GM18951 (cell line): ENCODE results near the gene GNAT1.

Source experiments
- POLR2A ChIP-seq: IDR thresholded peaks from 4 replicates; pipeline ENCODE4 v1.6.1; 2011; ENCODE audit warnings: mild to moderate bottlenecking; ENCODE audit not compliant: insufficient read length, insufficient read depth; ENCODE audit errors: extremely low read depth
- in situ Hi-C: fragments of 300-500 bp; cut with MboI; formaldehyde crosslinking; loops from one replicate; pipeline ENCODE4 v1.12.0; 2022; ENCODE audit warnings: low sequenced_read_pairs, mixed read lengths, inconsistent platforms; ENCODE audit not compliant: unreplicated experiment

The GNAT1 gene

DNA sequence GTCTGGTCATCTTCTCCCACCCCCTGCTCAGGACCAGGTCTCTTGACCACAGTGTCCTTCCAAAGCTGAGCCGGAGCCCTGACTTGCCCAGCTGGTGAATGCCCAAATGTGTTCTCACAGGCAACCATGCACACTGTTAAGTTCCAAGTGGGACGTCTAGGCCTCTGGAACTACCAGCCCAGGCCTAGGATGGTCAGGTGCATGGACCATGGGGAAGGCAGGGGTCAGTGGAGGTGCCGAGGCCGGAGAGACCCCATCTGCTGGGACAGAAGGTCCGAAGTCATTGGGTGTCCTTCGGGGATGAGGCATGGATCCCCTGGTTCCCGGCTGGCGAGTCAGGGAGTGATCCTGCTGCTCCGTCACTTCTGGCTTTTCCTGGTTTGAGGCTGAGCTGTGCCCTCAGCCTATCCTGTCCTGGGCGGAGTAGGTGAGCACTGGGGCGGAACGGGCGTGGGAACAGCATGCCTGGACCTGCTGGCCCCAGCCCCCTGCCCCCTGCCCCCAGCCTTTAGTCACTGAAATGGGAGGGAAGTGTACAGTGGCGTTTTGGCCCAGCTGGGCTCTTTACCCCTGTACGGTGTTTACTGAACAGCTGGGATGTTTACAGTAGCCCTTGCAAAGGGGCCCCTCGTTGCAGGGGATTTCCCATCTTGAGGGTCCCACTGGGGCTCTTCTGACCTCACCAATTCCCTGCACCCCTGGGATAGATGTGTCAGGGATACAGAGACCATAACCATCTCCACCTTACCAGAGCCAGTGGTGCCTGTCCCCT is 24.2 kb upstream of the GNAT1 start:
- TF ChIP-seq POLR2A, result no peak
- in situ Hi-C loops, result no loop called here

GRCh38 chr3:50167841-50168209 is 23.6 kb upstream of the GNAT1 start:
- in situ Hi-C loops, result no loop called here
- no peak for TF ChIP-seq POLR2A

GRCh38 chr3:50168388-50168787 is 23.0 kb upstream of the GNAT1 start:
- TF ChIP-seq POLR2A, result no peak
- in situ Hi-C loops, result no loop called here

DNA sequence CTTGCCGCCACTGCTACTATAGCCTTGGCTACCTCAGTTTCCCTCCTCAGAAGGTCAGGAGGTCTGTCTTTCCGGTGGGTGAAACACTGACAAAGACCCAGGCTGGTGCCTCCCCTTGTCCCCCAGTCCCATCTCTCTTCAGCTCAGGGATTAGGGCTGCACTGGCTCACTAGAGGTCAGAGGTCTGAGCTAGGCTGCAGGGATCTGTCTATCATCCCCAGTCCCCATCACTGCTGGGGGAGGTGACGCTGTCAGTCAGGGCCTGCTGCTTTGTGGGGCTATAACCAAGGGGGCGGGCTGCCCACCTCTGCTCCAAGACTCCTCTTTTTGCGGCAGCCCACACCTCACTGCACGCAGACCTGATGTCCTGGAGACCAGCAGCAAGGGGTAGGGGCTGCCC is 22.6 kb upstream of the GNAT1 start:
- no peak for TF ChIP-seq POLR2A
- in situ Hi-C loops, result no loop called here

- in situ Hi-C loops, result no loop called here
- TF ChIP-seq POLR2A, result no peak
Measured at GRCh38 chr3:50169232-50169832, 22.1 kb upstream of the GNAT1 start.

- in situ Hi-C loops, result no loop called here
- TF ChIP-seq POLR2A, result no peak
Measured at GRCh38 chr3:50169858-50170257, 21.6 kb upstream of the GNAT1 start.

GRCh38 chr3:50170689-50171088 is 20.7 kb upstream of the GNAT1 start:
- in situ Hi-C loops, result no loop called here
- no peak for TF ChIP-seq POLR2A

DNA sequence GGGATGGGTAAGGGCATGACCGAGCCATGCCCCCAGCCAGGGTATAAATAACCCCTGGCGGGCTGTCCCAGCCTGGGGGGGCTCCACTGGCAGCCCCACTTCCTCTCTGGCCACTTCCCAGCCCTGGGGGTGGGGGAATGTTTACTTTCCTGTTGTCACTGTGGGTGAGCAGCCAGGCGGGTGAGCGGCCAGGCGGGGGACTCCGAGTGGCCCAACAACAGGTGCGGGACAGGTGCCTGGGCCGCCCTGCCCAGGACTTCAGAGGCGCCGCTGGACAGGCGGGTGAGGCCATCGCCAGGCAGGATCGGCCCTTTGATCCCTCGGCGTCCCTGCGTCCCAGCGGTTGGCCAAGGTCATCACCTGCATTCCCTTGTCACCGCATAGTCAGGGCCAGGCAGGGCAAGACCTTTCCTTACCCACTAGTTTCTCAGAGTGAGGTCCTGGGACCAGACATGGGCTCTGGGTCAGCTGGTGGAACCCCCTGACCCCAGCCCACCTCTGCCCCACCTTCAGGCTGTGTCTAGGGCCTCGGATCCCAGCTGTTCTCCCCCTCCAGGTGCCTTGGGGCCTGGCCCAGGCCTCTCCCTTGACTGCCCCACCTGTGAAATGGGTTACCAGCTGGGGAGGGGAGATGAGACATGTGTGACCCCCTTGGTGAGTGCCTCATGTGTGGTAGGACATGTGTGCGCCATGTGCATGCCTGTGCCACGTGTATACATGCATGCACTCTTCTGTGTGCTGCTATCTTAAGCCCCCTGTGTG is 19.7 kb upstream of the GNAT1 start:
- TF ChIP-seq POLR2A, result no peak
- in situ Hi-C loops, result no loop called here

DNA sequence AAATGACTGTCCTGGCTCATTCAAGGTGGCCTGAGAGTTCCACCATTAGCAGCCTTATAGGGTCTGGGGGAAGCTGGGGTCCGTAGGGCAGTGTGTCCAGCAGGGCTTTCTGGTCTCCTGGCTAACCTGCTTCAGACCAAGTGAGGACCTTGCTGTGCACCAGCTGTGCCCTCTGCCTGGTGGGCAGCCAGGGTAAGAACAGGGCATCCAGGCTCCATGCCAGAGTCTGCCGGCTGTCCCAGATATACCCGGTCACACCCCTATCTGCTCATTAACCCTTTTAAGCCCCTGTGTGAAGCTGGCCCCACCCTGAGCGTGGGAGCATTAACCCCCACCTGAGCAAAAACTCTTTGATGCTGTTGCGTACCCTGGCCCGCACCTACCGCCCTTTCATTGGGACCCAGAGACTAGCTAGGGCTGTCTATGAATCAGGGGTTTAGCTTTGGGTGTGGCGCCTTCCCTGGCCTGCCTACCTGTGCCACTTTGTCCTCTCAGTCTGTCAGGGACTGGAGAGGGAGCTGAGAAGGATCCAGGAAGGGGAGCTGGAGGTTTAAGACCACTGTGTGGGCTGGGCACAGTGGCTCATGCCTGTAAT is 18.7 kb upstream of the GNAT1 start:
- no peak for TF ChIP-seq POLR2A
- in situ Hi-C loops, result no loop called here

DNA sequence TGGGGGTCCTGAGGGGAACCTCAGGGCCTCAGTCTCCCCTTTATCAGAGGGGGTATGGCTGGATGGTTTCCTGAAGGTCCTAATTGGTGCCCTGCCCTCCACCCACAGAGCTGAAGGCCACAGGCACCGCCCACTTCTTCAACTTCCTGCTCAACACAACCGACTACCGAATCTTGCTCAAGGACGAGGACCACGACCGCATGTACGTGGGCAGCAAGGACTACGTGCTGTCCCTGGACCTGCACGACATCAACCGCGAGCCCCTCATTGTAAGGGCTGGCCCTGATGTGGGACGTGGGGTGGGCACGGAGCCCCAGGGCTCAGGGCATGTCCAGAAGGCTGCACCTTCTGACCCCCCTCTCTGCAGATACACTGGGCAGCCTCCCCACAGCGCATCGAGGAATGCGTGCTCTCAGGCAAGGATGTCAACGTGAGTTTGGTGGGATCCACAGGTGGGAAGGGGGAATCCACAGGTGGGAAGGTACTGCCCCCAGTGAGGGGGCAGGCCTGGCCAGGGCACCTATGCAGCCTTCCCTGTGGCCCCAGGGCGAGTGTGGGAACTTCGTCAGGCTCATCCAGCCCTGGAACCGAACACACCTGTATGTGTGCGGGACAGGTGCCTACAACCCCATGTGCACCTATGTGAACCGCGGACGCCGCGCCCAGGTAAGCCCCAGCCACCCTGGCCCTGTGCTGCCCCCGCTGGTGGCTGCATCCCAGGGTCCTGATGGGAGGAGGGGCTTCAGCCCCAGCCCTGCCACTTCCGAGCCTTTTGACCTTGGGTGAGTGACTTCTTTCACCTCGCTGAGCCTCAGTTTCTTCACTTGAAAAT is 17.5 kb upstream of the GNAT1 start:
- in situ Hi-C loops, result no loop called here
- TF ChIP-seq POLR2A, result no peak

- no peak for TF ChIP-seq POLR2A
- in situ Hi-C loops, result no loop called here
Measured at GRCh38 chr3:50174517-50174895, 16.9 kb upstream of the GNAT1 start.

GRCh38 chr3:50174947-50175524 is 16.4 kb upstream of the GNAT1 start:
- TF ChIP-seq POLR2A, result no peak
- in situ Hi-C loops, result no loop called here
